Activated naive CD8-positive, alpha-beta T cell treated with anti-CD3 and anti-CD28 coated beads, Interleukin-2, amount 50 U/mL, for 16 hours (primary cell): ENCODE measurements around the gene DTNB.

ENCODE experiments used
- DNase-seq: peaks from one replicate; pipeline ENCODE4 v3.0.0-alpha.2; 2020; ENCODE audit warnings: low read depth, low spot score

The DTNB gene

DNA sequence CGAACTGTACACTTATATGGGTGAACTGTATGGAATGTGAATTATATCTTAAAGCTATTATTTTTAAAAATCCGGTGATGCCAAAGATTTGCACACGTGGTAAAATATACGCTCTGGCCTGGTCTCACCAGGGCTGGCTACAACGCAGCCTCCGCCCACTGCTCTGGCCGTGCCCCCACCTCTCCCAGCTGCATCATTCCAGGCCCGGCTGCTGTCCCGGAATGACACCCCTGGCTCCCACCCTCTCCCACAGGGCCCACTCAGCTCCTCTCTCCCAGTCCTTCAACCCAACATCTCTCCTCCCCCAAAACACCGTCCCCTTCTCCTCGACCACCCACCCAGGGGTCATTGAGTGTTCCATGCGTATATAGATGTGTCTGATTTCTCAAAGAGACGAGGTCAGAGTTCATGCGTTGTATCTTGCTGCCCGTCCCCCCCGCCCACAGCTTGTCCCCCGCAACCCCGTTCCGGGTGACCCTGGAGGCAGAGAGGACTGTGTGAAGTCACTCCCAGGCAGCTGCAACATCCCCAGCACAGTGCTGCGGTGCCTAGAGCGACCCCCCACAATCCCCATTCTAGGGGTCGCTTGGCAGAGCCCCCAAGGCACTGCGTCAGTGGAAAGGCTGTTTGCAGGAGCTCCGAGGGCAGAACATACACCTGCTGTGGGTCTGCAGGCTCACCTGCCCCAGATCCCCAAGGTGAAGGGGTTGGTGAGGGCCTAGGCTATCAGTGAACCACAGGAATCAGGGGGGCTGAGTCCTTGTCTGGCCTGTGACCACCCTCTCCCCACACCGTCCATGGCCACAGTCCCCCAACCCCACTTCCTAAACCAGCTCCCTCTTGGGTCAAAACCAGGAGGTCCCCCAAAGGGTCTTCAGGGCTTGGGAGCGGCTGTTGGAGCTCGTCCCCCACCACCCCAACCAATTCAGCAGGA, 345.0 kb downstream of the DTNB start:
- DNase-seq: no peak
